Testis (tissue), 2 donors: ENCODE results near the gene EDC4.

Source experiments
- POLR2A ChIP-seq: fragments of 450-650 bp; IDR thresholded peaks from one replicate; pipeline ENCODE4 v1.6.1; 2017; ENCODE audit warnings: antibody characterized with exemption, mild to moderate bottlenecking, moderate library complexity
- TF ChIP-seq, protein P1 (sequence below), 3 experiments: fragments of 450-650 bp in 2 of 3; fragments of 200-600 bp in 1 of 3; sonication (generic) in 1 of 3; IDR thresholded peaks; one replicate each; pipeline ENCODE4 v1.5.1; 2016 to 2019; ENCODE audit warnings: antibody characterized with exemption in 3 of 3, mild to moderate bottlenecking in 2 of 3, moderate library complexity in 1 of 3

DNA sequence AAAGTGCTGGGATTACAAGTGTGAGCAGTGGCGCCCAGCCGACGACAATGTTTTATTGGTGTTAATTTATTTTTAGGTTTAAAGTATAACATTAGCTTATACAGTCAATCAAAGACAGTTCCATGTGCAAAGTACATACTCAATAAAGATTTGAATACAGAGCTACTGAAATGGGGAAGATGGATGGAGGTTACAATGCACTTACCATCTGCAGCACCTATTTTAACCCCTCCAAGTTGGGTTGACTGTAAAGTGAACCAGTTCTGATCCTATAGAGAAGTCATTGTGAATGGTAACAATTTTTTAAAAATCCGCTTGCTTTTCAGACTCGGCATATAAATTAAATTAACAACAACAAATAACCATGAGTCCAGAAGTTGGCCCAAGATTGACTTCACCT is 19.5 kb downstream of the EDC4 start:
- TF ChIP-seq, protein P1, sequence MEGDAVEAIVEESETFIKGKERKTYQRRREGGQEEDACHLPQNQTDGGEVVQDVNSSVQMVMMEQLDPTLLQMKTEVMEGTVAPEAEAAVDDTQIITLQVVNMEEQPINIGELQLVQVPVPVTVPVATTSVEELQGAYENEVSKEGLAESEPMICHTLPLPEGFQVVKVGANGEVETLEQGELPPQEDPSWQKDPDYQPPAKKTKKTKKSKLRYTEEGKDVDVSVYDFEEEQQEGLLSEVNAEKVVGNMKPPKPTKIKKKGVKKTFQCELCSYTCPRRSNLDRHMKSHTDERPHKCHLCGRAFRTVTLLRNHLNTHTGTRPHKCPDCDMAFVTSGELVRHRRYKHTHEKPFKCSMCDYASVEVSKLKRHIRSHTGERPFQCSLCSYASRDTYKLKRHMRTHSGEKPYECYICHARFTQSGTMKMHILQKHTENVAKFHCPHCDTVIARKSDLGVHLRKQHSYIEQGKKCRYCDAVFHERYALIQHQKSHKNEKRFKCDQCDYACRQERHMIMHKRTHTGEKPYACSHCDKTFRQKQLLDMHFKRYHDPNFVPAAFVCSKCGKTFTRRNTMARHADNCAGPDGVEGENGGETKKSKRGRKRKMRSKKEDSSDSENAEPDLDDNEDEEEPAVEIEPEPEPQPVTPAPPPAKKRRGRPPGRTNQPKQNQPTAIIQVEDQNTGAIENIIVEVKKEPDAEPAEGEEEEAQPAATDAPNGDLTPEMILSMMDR (IDR thresholded peaks at IDR 0.05), result no peak
- no peak for TF ChIP-seq POLR2A
